Posterior vena cava (tissue), 2 donors: ENCODE data around the gene CADPS. TPM values are rescaled to one million over a fixed set of nuclear protein-coding genes. Genes with fewer than 3 reads are reported as not detected.

Experiments used
- DNase-seq: peaks from one replicate; pipeline ENCODE4 v3.0.0-alpha.2; 2020; ENCODE audit warnings: low spot score
- intact Hi-C, 2 donors: fragments of 100-400 bp; cut with DNase I; formaldehyde crosslinking; loops; one replicate each; pipeline versions ENCODE4 v1.14.1 to v1.14.2; 2022 to 2023
- long read RNA-seq, 2 donors: library from polyadenylated mRNA; unstranded; transcript quantifications; one replicate each; pipeline ENCODE4 v2.0.0, GENCODE V29; 2020 to 2021
- total RNA-seq, 2 donors: library from RNA; stranded (reverse); fragmentation: NEBNext Ultra II Directional; extraction: Animal tissue kit (Norgen Biotek cat#: 25700); gene quantifications; one replicate each; pipeline ENCODE4 v1.2.1, GENCODE V29; 2021
- donor health status: DM: yes; HTN: yes; CAD: no.
- donor health status: DM: yes; HTN: yes; CAD: no.

CADPS gene
- total RNA-seq = 1 to 10 TPM; 1.6 to 2.2 TPM
- long read RNA-seq, donor 1, partial matches to known transcripts = 0 of 1 reads
- long read RNA-seq, donor 1, other reads (novel, unspliced or antisense) = 1 of 1 reads
- long read RNA-seq, donor 2, partial matches to known transcripts = 1 of 2 reads
- long read RNA-seq, donor 2, other reads (novel, unspliced or antisense) = 1 of 2 reads

GRCh38 chr3:62874711-62875557, at the start of gene CADPS:
Gene CADPS (minus strand): TSS chr3:62875416. CDS start chr3:62875029, 387 bp downstream.
- intact Hi-C loops = no loop called here

GRCh38 chr3:62923066-62923465, 47.9 kb upstream of the CADPS start:
- DNase-seq = no peak
- intact Hi-C loops = no loop called here

More at GRCh38 chr3:62874711-62875557, at the start of gene CADPS:
- DNase-seq = no peak

- no peak for DNase-seq
- intact Hi-C loops = no loop called here
Measured at GRCh38 chr3:62922326-62922725, 47.1 kb upstream of the CADPS start.

GRCh38 chr3:62920466-62920784, 45.2 kb upstream of the CADPS start:
- DNase-seq = no peak
- intact Hi-C loops = no loop called here

- DNase-seq = no peak
- intact Hi-C loops = no loop called here
Measured at GRCh38 chr3:62919784-62920465, 44.7 kb upstream of the CADPS start.

- intact Hi-C loops = no loop called here
- DNase-seq = no peak
Measured at GRCh38 chr3:62918777-62919176, 43.6 kb upstream of the CADPS start.

- intact Hi-C loops = no loop called here
- no peak for DNase-seq
Measured at GRCh38 chr3:62918131-62918530, 42.9 kb upstream of the CADPS start.

GRCh38 chr3:62911526-62911925, 36.3 kb upstream of the CADPS start:
- DNase-seq = no peak
- intact Hi-C loops = no loop called here

- intact Hi-C loops = no loop called here
- DNase-seq = no peak
Measured at GRCh38 chr3:62905331-62905730, 30.1 kb upstream of the CADPS start.

GRCh38 chr3:62898530-62899496, 23.6 kb upstream of the CADPS start:
- intact Hi-C loops = no loop called here
- no peak for DNase-seq

GRCh38 chr3:62895901-62896300, 20.7 kb upstream of the CADPS start:
- intact Hi-C loops = no loop called here

GRCh38 chr3:62892951-62893350, 17.7 kb upstream of the CADPS start:
- intact Hi-C loops = no loop called here
- DNase-seq = no peak

More at GRCh38 chr3:62895901-62896300, 20.7 kb upstream of the CADPS start:
- DNase-seq = no peak

GRCh38 chr3:62892045-62892444, 16.8 kb upstream of the CADPS start:
- DNase-seq = no peak
- intact Hi-C loops = no loop called here

GRCh38 chr3:62888778-62889177, 13.6 kb upstream of the CADPS start:
- no peak for DNase-seq
- intact Hi-C loops = no loop called here

GRCh38 chr3:62888180-62888579, 13.0 kb upstream of the CADPS start:
- intact Hi-C loops = no loop called here

GRCh38 chr3:62885136-62885535, 9.9 kb upstream of the CADPS start:
- no peak for DNase-seq
- intact Hi-C loops = no loop called here

More at GRCh38 chr3:62888180-62888579, 13.0 kb upstream of the CADPS start:
- no peak for DNase-seq

GRCh38 chr3:62884096-62884870, 9.1 kb upstream of the CADPS start:
- intact Hi-C loops = no loop called here
- DNase-seq = no peak

GRCh38 chr3:62882676-62883200, 7.5 kb upstream of the CADPS start:
- intact Hi-C loops = no loop called here
- no peak for DNase-seq
